HCT116 (cell line): ENCODE measurements around the gene RAB36. TPM values are rescaled to one million over a fixed set of nuclear protein-coding genes. Genes with fewer than 3 reads are reported as not detected.

Experiments used
- ATAC-seq: fragments of 200-7000 bp; cut with Tn5 transposase; 2 replicates; pipeline ENCODE4 v1.9.1; 2020; ENCODE audit warnings: mild to moderate bottlenecking, moderate library complexity
- BruUV-seq: library from RNA; stranded (reverse); fragments of 400-500 nt; replicated peaks from 2 replicates; lab custom pipeline; 2021; lab: Mats Ljungman, UMichigan
- CTCF ChIA-PET: fragments of 300-600 bp; sonication (Branson Sonifier 250); formaldehyde crosslinking; loops from one replicate; lab custom pipeline; 2021; ENCODE audit warnings: antibody characterized with exemption; lab: Charles Lee
- POLR2A ChIA-PET: fragments of 300-600, 350-600 bp; sonication (Branson Sonifier 250); formaldehyde crosslinking; loops from one replicate; lab custom pipeline; 2021; ENCODE audit warnings: antibody characterized with exemption; lab: Charles Lee
- RAD21 ChIA-PET, 2 experiments: fragments of 300-600 bp; sonication (Branson Sonifier 250); formaldehyde crosslinking; loops; one replicate each; lab custom pipeline; 2023; ENCODE audit warnings: low total read pairs in 2 of 2; ENCODE audit not compliant: uncharacterized antibody in 2 of 2, unreplicated experiment in 2 of 2, low non-redundant PET in 1 of 2; lab: Charles Lee
- DNase-seq: peaks from one replicate; pipeline ENCODE4 v3.0.0-alpha.2; 2010; ENCODE audit warnings: low read depth, low spot score
- H2AFZ ChIP-seq: fragments of 200-600 bp; shearing (Covaris generic), sonication (generic); 2 replicates; pipeline ENCODE4 v1.6.1; 2017; ENCODE audit warnings: low read depth, mixed run types, mixed read lengths, antibody characterized with exemption, low read length; ENCODE audit not compliant: poor library complexity, severe bottlenecking
- H3K27ac ChIP-seq: 2 replicates; pipeline ENCODE4 v1.5.1; 2012; ENCODE audit warnings: low read depth, low read length
- H3K27me3 ChIP-seq: fragments of 200-600 bp; sonication (generic); 2 replicates; pipeline ENCODE4 v1.6.1; 2016; ENCODE audit warnings: mixed run types, low read length, mixed read lengths; ENCODE audit not compliant: insufficient read depth
- H3K36me3 ChIP-seq, 2 experiments: fragments of 200-500 bp in 1 of 2; fragments of 200-600 bp in 1 of 2; sonication (Bioruptor generic) in 1 of 2; sonication (generic) in 1 of 2; 2 replicates each; pipeline versions ENCODE4 v1.5.1 to v1.6.1; 2014 to 2016; ENCODE audit warnings: low read length in 2 of 2, inconsistent platforms in 1 of 2, mixed read lengths in 1 of 2, mixed run types in 1 of 2; ENCODE audit not compliant: insufficient read depth in 2 of 2, control insufficient read depth in 1 of 2
- H3K4me1 ChIP-seq, 2 experiments: fragments of 200-600 bp in 1 of 2; sonication (generic) in 1 of 2; 2 replicates each; pipeline versions ENCODE4 v1.5.1 to v1.6.1; 2012 to 2017; ENCODE audit warnings: low read length in 2 of 2, inconsistent platforms in 1 of 2, mild to moderate bottlenecking in 1 of 2, mixed read lengths in 1 of 2, mixed run types in 1 of 2, moderate library complexity in 1 of 2; ENCODE audit not compliant: insufficient read depth in 2 of 2, control insufficient read depth in 1 of 2
- H3K4me2 ChIP-seq: fragments of 200-600 bp; sonication (generic); 2 replicates; pipeline ENCODE4 v1.6.1; 2017; ENCODE audit warnings: mixed run types, low read length, mixed read lengths
- H3K4me3 ChIP-seq, 2 experiments: fragments of 200-600 bp in 1 of 2; sonication (generic) in 1 of 2; replicated peaks in 1 of 2; 2 replicates each; pipeline ENCODE4 v1.5.1; 2011 to 2016; ENCODE audit warnings: low read length in 2 of 2, control low read depth in 1 of 2, low read depth in 1 of 2, mild to moderate bottlenecking in 1 of 2, mixed read lengths in 1 of 2, mixed run types in 1 of 2
- H3K79me2 ChIP-seq: fragments of 200-600 bp; sonication (generic); 2 replicates; pipeline ENCODE4 v1.6.1; 2017; ENCODE audit warnings: mild to moderate bottlenecking, mixed run types, low read length, moderate library complexity, mixed read lengths; ENCODE audit not compliant: insufficient read depth
- H3K9ac ChIP-seq: fragments of 200-600 bp; sonication (generic); 2 replicates; pipeline ENCODE4 v1.6.1; 2016; ENCODE audit warnings: low read length, mixed read lengths
- H3K9me2 ChIP-seq: fragments of 200-600 bp; sonication (generic), shearing (Covaris generic); 2 replicates; pipeline ENCODE4 v1.6.1; 2017; ENCODE audit warnings: mixed run types, mild to moderate bottlenecking, moderate library complexity; ENCODE audit not compliant: insufficient read depth
- H3K9me3 ChIP-seq, 2 experiments: fragments of 200-500 bp in 1 of 2; fragments of 200-600 bp in 1 of 2; sonication (Bioruptor generic) in 1 of 2; sonication (generic) in 1 of 2; 2 replicates each; pipeline ENCODE4 v1.6.1; 2014 to 2017; ENCODE audit warnings: low read length in 2 of 2, mixed read lengths in 2 of 2, inconsistent platforms in 1 of 2, low read depth in 1 of 2, mild to moderate bottlenecking in 1 of 2, mixed run types in 1 of 2, moderate library complexity in 1 of 2; ENCODE audit not compliant: control insufficient read depth in 1 of 2, insufficient read depth in 1 of 2
- H4K20me1 ChIP-seq: fragments of 200-600 bp; sonication (generic), shearing (Covaris generic); 2 replicates; pipeline ENCODE4 v1.6.1; 2017; ENCODE audit warnings: mixed run types, mild to moderate bottlenecking, moderate library complexity; ENCODE audit not compliant: insufficient read depth
- ATF3 ChIP-seq: IDR thresholded peaks from 2 replicates; pipeline ENCODE4 v1.6.1; 2012
- CBX3 ChIP-seq: IDR thresholded peaks from 2 replicates; pipeline ENCODE4 v1.6.1; 2012; ENCODE audit warnings: low read depth
- ELF1 ChIP-seq: IDR thresholded peaks from 2 replicates; pipeline ENCODE4 v1.6.1; 2012; ENCODE audit warnings: low read depth, borderline replicate concordance
- MAX ChIP-seq: IDR thresholded peaks from 2 replicates; pipeline ENCODE4 v1.6.1; 2012
- POLR2AphosphoS5 ChIP-seq: IDR thresholded peaks from 2 replicates; pipeline ENCODE4 v1.6.1; 2011; ENCODE audit warnings: mild to moderate bottlenecking, low read depth, low read length, moderate library complexity
- SRF ChIP-seq: IDR thresholded peaks from 2 replicates; pipeline ENCODE4 v1.6.1; 2012; ENCODE audit warnings: low read depth
- YY1 ChIP-seq: IDR thresholded peaks from 2 replicates; pipeline ENCODE4 v1.6.1; 2011; ENCODE audit warnings: low read length, low read depth, moderate library complexity, mild to moderate bottlenecking; ENCODE audit not compliant: insufficient replicate concordance; ENCODE audit errors: extremely low read depth
- intact Hi-C: fragments of 100-400 bp; cut with micrococcal nuclease; formaldehyde crosslinking; loops from 2 replicates; pipeline ENCODE4 v1.10.0; 2022
- total RNA-seq: library from RNA; stranded (reverse); gene quantifications from one replicate; pipeline ENCODE4 v1.2.1, GENCODE V29; 2021; ENCODE audit not compliant: unreplicated experiment
- TF ChIP-seq, protein P1 (sequence below): IDR thresholded peaks from 2 replicates; pipeline ENCODE4 v1.6.1; 2012; ENCODE audit warnings: low read depth

Gene RAB36
- total RNA-seq, 1 experiment from 2014 or later = 6.1 TPM

GRCh38 chr22:23192133-23192532 lies 46.9 kb downstream of the RAB36 start:
- TF ChIP-seq ATF3 = no peak
- no peak for TF ChIP-seq SRF
- TF ChIP-seq CBX3 = no peak
- TF ChIP-seq POLR2AphosphoS5 = no peak
- no peak for TF ChIP-seq MAX
- no peak for TF ChIP-seq ELF1
- no peak for TF ChIP-seq YY1
- TF ChIP-seq, protein P1, sequence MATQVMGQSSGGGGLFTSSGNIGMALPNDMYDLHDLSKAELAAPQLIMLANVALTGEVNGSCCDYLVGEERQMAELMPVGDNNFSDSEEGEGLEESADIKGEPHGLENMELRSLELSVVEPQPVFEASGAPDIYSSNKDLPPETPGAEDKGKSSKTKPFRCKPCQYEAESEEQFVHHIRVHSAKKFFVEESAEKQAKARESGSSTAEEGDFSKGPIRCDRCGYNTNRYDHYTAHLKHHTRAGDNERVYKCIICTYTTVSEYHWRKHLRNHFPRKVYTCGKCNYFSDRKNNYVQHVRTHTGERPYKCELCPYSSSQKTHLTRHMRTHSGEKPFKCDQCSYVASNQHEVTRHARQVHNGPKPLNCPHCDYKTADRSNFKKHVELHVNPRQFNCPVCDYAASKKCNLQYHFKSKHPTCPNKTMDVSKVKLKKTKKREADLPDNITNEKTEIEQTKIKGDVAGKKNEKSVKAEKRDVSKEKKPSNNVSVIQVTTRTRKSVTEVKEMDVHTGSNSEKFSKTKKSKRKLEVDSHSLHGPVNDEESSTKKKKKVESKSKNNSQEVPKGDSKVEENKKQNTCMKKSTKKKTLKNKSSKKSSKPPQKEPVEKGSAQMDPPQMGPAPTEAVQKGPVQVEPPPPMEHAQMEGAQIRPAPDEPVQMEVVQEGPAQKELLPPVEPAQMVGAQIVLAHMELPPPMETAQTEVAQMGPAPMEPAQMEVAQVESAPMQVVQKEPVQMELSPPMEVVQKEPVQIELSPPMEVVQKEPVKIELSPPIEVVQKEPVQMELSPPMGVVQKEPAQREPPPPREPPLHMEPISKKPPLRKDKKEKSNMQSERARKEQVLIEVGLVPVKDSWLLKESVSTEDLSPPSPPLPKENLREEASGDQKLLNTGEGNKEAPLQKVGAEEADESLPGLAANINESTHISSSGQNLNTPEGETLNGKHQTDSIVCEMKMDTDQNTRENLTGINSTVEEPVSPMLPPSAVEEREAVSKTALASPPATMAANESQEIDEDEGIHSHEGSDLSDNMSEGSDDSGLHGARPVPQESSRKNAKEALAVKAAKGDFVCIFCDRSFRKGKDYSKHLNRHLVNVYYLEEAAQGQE = no peak
- Histone ChIP-seq H3K27ac (no peak overlapping the region), H2AFZ (no peak overlapping the region), H3K4me2 (no peak overlapping the region), H3K36me3 (peaks cover 2 to 6% of the 10 kb centered on the region in 2 experiments; a peak in 3 of 4 replicates), H3K27me3 (no peaks in the 10 kb centered on the region), H3K9me3 (no peaks in the 10 kb centered on the region), H3K79me2 (peaks cover 98% of the 10 kb centered on the region), H3K9me2 (no peaks in the 10 kb centered on the region), H3K9ac (no peak overlapping the region), H4K20me1 (0 out of 2 replicates have a peak, but pooled peaks cover 2% of the 10 kb centered on the region), H3K4me3 (no peak overlapping the region), H3K4me1 (peaks cover 3 to 10% of the 10 kb centered on the region in 2 experiments; a peak in 2 of 4 replicates)
- no TSS peak for BruUV-seq
- no peak for DNase-seq
- no peak for ATAC-seq
- ChIA-PET RAD21 (no interaction called here), CTCF (no interaction called here), POLR2A (no interaction called here)
- intact Hi-C loops = no loop called here
